WERI-Rb-1 (cell line): ENCODE measurements around the gene MRGPRX4.
"Not testable (repeated sequence)": the region's sequence is repeated elsewhere in the genome, so short reads cannot be mapped to it uniquely, and the experiment has no call there.

ENCODE experiments used
- DNase-seq: peaks from one replicate; pipeline ENCODE4 v3.0.0-alpha.2; 2020
- H3K27ac ChIP-seq: fragments of 250-450 bp; sonication (Bioruptor Pico); 2 replicates; pipeline ENCODE4 v1.5.1; 2020; ENCODE audit warnings: mild to moderate bottlenecking, moderate library complexity
- H3K27me3 ChIP-seq: fragments of 250-450 bp; sonication (Bioruptor Pico); 2 replicates; pipeline ENCODE4 v1.5.1; 2021; ENCODE audit warnings: mild to moderate bottlenecking, low read depth, moderate library complexity; ENCODE audit not compliant: insufficient read depth, severe bottlenecking
- H3K36me3 ChIP-seq: fragments of 250-450 bp; sonication (Bioruptor Pico); 2 replicates; pipeline ENCODE4 v1.5.1; 2020; ENCODE audit warnings: mild to moderate bottlenecking, moderate library complexity
- H3K4me3 ChIP-seq: 2 replicates; pipeline ENCODE4 v1.5.1; 2011; ENCODE audit warnings: low read depth, mild to moderate bottlenecking, control low read depth, low read length
- H3K9me3 ChIP-seq: fragments of 250-450 bp; sonication (Bioruptor Pico); 2 replicates; pipeline ENCODE4 v1.5.1; 2021; ENCODE audit warnings: mild to moderate bottlenecking, moderate library complexity; ENCODE audit not compliant: severe bottlenecking
- CTCF ChIP-seq: IDR thresholded peaks from 2 replicates; pipeline ENCODE4 v1.5.1; 2011; ENCODE audit warnings: low read depth, mild to moderate bottlenecking, control low read depth, inconsistent platforms, low read length

The MRGPRX4 gene

GRCh38 chr11:18173225-18173866, 709 bp downstream of the MRGPRX4 start:
- H3K4me3 ChIP-seq: no peak overlapping the region
- H3K27me3 ChIP-seq: no peaks in the 10 kb centered on the region
- TF ChIP-seq CTCF: no peak
- no peak for DNase-seq
- H3K27ac ChIP-seq: no peak overlapping the region
- no peaks in the 10 kb centered on the region for H3K36me3 ChIP-seq
- H3K9me3 ChIP-seq: no peaks in the 10 kb centered on the region

GRCh38 chr11:18188796-18189195, 16.2 kb downstream of the MRGPRX4 start:
- no peak overlapping the region for H3K27ac ChIP-seq
- no peaks in the 10 kb centered on the region for H3K9me3 ChIP-seq
- TF ChIP-seq CTCF: no peak
- no peaks in the 10 kb centered on the region for H3K36me3 ChIP-seq
- no peak overlapping the region for H3K4me3 ChIP-seq
- DNase-seq: no peak
- H3K27me3 ChIP-seq: no peaks in the 10 kb centered on the region

- not testable (repeated sequence) for H3K27me3 ChIP-seq, H3K9me3 ChIP-seq, H3K36me3 ChIP-seq, H3K27ac ChIP-seq, DNase-seq, H3K4me3 ChIP-seq
Observed at GRCh38 chr11:18189476-18190245, 17.0 kb downstream of the MRGPRX4 start.

GRCh38 chr11:18191376-18191775, 18.7 kb downstream of the MRGPRX4 start:
- no peak for DNase-seq
- no peaks in the 10 kb centered on the region for H3K9me3 ChIP-seq
- H3K36me3 ChIP-seq: no peaks in the 10 kb centered on the region
- no peak overlapping the region for H3K27ac ChIP-seq
- TF ChIP-seq CTCF: no peak
- no peak overlapping the region for H3K4me3 ChIP-seq
- H3K27me3 ChIP-seq: no peaks in the 10 kb centered on the region

- H3K36me3 ChIP-seq: no peaks in the 10 kb centered on the region
- TF ChIP-seq CTCF: no peak
- no peaks in the 10 kb centered on the region for H3K27me3 ChIP-seq
- no peak for DNase-seq
- no peak overlapping the region for H3K4me3 ChIP-seq
- H3K27ac ChIP-seq: no peak overlapping the region
- no peaks in the 10 kb centered on the region for H3K9me3 ChIP-seq
Observed at GRCh38 chr11:18193010-18193409, 20.4 kb downstream of the MRGPRX4 start.

- Histone ChIP-seq H3K4me3 (no peak overlapping the region), H3K36me3 (no peaks in the 10 kb centered on the region), H3K9me3 (no peaks in the 10 kb centered on the region), H3K27me3 (no peaks in the 10 kb centered on the region), H3K27ac (no peak overlapping the region)
- no peak for TF ChIP-seq CTCF
- no peak for DNase-seq
Observed at GRCh38 chr11:18196532-18196931, 23.9 kb downstream of the MRGPRX4 start.

GRCh38 chr11:18197738-18198137, 25.1 kb downstream of the MRGPRX4 start:
- not testable (repeated sequence) for H3K9me3 ChIP-seq, H3K36me3 ChIP-seq, H3K4me3 ChIP-seq, DNase-seq, H3K27ac ChIP-seq, H3K27me3 ChIP-seq
